Superior temporal gyrus (tissue), 1 donor: ENCODE results near the gene GORAB.

Source experiments
- DNase-seq: peaks from one replicate; pipeline ENCODE4 v3.0.0-alpha.2; 2016; ENCODE audit errors: extremely low spot score

The GORAB gene

DNA sequence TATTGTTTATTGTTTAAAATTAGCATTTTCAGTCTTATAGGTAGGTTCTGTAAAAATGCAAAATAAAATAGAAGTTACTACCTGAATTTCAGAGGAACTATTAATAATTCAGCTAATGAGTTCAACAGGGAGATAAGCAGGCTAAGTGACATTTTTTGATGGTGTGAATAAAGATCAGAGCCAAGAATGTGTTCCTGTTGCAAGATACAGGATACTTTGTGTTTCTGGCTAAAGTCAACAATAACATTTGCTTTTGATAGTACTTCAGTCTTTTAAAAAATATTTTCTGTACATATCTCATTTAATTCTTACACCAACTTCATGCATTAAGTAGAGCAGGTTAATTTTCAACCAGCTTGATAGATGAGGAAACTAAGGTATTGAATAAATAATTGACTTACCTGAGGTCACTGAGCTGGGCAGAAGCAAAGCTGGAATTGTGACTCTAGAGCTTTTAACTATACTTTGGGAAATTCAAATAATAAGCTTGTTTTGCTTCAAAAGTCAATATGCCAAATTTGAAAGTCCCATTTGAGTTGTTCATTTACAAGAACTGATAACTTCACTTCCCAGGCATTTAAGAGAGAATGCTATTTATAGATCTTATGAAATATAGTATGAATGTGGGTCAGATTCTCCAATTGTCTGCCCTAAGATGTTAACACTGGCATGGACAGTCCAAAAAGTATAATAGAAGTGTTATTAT lies 6.0 kb downstream of the GORAB start:
- no peak for DNase-seq

DNA sequence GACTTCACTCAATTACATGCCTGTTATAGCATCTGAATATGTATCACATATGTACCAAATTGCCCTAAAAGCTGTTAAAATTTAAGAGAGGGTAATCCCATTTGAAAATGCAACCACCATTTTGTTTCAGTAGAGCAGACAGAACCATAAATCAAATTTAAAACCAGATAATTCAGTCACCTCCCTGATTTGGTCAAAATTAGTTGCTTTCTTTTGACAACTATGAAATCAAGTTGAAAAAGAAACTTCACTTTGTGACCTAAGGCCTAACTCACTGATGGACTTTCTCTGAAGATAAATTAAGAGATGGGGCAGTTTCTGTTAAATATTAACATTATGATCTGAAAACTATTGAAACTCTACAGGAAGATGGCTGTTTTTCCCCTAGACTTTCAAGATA lies 6.7 kb downstream of the GORAB start:
- no peak for DNase-seq

DNA sequence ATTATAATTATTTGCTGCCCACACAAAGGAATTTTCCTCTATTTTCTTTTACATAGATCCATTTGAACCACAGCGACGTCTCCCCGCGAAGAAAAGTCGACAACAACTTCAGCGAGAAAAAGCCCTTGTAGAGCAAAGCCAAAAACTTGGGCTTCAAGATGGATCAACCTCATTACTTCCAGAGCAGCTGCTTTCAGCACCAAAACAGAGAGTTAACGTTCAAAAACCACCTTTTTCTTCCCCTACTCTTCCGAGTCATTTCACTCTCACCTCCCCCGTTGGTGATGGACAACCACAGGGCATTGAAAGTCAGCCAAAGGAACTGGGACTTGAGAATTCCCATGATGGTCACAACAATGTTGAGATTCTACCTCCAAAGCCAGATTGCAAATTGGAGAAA lies 7.2 kb downstream of the GORAB start:
- DNase-seq: no peak

GRCh38 chr1:170544624-170545023 lies 12.7 kb downstream of the GORAB start:
- no peak for DNase-seq

DNA sequence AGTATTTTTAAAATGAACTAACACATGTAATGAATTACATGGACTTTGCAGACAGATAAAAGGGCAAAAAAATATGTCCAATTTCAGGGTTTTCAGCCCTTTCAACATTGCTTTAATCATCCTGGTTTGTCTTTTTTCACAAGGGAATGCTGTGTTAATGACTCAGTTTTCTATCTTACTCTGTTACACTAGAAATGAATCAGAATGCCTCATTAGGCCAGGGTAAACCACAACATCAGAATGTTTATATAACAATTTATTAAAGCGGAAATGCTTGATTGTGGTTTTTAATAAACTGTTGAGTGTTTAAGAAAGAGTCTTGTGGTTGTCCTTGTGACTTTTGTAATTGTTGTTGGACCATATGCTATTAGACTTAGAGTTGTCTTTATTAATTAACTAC lies 13.5 kb downstream of the GORAB start:
- no peak for DNase-seq

- DNase-seq: no peak
Measured at GRCh38 chr1:170547255-170547654, 15.3 kb downstream of the GORAB start.

DNA sequence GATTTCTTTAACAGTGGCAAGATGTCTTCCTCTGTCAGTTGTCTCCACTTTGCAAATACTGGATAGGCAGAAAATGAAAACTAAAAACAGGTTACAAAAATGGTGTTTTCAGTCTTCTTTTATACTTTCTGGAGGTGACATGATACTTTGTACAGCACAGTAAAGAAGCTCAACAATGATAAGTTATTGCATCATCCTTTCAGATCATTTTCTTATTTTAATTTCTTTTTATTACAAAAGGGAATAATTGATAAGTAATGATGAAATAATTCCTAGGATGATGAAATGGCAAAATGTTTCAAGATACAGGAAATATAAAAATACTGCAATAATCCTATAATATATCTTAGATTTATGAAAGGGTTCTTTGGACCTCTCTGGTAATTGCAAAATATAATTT lies 16.5 kb downstream of the GORAB start:
- DNase-seq: no peak

- DNase-seq: no peak
Measured at GRCh38 chr1:170555370-170555769, 23.4 kb downstream of the GORAB start.

- no peak for DNase-seq
Measured at GRCh38 chr1:170556917-170557316, 25.0 kb downstream of the GORAB start.

DNA sequence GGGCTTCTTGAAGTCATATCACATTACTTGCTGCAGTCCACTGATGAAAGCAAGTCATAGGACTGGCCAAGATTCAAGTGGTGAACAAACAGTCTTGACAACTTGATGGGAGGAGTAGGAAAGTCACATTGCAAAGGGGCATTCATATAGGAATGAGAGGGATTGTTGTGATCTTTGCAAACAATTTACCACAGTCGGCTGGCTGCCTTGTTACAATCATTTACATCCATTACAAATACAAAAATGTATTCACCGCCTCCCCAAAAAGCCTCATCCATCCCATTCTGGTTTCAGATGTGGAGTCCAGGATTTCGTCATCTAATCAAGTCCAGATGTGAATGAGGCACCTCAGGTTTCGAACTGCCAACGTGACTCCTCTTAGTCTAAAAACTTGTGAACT lies 26.8 kb downstream of the GORAB start:
- no peak for DNase-seq

DNA sequence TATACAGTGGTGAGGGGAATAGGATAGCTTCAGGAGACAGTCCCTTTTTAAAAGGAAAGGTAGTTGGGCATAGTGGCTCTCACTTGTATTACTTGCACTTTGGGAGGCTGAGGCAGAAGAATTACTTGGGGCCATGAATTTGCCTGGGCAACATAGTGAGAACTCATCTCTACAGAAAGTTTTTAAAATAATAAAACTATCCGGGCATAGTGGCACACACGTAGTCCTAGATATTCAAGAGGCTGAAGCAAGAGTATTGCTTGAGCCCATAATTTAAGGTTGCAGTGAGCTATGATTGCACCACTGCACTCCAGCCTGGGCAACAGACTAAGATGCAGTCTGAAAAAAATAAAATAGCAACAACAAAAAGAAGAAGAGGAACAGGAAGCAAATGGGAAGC lies 27.2 kb downstream of the GORAB start:
- no peak for DNase-seq

GRCh38 chr1:170560681-170561285 lies 28.8 kb downstream of the GORAB start:
- no peak for DNase-seq

GRCh38 chr1:170562646-170563338 lies 30.8 kb downstream of the GORAB start:
- DNase-seq: no peak

GRCh38 chr1:170567214-170567613 lies 35.2 kb downstream of the GORAB start:
- no peak for DNase-seq

GRCh38 chr1:170568197-170568596 lies 36.2 kb downstream of the GORAB start:
- DNase-seq: no peak

DNA sequence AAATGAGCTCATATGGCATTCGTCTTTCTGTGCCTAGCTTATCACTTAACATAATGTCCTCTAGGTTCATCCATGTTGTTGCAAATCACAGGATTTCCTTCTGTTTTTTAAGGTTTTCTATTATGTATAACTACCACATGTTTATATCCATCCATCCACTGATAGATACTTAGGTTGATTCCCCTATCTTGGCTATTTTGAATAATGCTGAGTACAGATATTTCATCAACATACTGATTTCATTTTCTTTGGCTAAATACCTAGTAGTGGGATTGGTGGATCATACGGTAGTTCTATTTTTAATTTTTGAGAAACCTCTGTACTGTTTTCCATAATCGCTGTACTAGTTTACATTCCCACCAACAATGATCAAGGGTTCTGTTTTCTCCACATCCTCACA lies 45.0 kb downstream of the GORAB start:
- DNase-seq: no peak

GRCh38 chr1:170578359-170578758 lies 46.4 kb downstream of the GORAB start:
- no peak for DNase-seq

- no peak for DNase-seq
Measured at GRCh38 chr1:170580636-170581440, 48.9 kb downstream of the GORAB start.

DNA sequence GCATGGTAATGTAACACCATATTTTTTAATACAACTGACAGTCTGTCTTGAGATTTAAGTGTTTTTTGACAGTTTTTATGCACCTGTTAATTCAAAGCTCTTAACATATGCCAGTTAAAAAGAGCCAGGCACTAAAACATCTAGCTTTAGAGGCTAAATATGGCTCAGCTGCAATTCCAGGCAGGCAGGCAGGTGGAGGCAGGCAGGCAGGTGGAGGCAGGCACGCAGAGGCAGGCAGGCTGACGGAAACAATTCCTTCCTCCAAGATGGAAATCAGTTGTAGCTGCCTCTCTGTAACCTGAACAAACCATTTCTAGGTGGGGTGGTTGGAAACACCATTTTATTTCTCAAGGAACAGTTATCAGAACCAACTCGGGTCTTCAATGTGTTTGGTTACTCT lies 51.2 kb downstream of the GORAB start:
- no peak for DNase-seq

DNA sequence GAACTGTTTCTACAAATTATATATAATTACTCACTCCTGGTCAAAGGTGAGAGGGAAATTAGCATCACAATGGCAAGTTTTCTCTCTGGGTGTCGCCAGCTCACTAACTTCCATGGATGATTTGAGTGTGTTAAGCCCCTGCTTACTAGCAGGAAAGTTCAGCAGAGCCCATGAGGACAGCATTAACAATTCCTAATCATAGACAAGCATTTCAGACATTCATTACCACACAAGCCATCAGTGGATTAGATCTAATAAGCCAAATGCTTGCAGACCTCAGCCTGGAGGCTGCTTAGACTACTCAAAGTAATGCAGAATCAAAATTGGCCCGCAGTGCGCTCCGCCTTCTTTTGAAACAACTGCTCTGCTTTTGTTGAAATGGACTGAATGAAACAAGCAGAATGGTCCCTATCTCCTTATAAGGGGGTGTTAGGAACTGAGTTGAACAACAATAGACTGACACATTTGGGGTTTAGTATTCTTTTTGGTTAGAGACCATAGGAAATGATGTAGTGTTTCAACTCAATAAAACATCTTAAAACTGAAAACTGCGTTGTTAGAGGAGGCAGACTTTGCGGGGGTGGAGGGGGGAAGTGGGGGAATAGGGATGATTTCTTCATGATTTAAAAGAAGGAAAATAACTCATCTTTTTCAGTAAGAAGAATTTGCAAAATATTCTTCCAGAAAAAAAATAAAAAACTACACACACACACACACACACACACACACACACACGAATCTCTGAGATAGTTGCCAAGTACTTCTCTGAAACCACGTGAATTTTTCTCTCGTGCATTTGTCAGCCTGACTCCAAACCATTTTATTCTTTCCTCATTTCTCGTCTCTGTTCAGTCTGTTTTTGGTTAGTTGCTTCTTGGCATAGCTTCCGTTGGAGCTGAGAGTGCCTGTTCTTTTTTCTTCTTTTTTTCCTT lies 54.6 kb downstream of the GORAB start:
- DNase-seq: peak; percentile 53

GRCh38 chr1:170587253-170587593 lies 55.3 kb downstream of the GORAB start:
- DNase-seq: peak; percentile 45
